ENCODE measurements around the gene KCNJ5.
"Not testable (repeated sequence)": the region's sequence is repeated elsewhere in the genome, so short reads cannot be mapped to it uniquely, and the experiment has no call there.

KCNJ5 gene

DNA sequence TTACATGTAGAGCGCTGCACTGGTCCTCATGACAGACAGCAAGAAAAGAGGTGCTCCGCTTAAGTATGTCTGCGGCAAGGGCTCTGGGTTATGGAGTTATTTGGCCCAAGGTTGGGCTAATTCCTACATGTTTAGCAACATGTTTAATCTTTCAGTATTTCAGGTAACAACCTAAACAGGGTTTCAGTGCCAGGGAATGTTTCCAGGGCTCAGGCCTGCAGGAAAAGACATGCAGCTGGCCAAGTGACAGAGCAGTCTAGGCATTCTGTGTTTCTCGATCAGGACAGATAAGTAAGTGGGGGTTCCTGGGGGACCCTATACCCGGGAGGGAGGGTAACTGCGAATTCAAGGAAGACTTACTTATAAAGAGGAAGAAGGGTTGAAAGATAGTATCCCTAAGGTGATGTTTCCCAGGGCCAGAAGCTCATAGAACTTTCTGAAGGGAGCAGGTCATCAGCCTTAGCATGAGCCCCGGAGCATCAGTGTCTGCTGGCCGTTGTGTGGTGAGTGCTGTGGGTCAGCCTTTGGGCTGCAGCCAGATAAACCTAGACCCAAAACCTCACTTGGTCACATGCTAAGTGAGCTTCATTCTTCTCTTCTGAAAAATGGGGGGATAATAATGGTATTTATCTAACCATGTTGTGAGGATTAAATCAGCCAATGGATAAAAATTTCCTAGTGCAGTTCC, 18.4 kb downstream of the KCNJ5 start:
- no peak for DNase-seq (ENCODE audit: extremely low read depth in 1 of 2, low read depth in 1 of 2)

DNA sequence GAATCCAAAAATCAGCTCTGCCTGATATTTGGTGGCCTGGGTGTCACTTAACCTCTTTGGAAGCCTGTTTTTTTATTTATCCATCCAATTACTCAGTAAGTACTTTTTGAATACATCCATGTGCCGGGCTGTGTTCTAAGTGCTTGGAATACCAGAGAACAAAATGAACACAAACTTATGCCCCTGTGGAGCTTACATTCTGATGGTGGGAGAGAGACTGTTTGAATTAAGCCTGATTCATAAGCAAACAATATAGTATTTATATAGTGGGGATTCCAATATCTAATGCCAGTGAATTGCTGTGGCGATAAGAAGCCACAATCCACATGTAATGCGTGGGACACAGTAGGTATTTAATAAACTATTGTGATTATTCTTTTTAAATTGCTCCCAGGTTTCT, 19.4 kb downstream of the KCNJ5 start:
- no peak for DNase-seq (ENCODE audit: extremely low read depth in 1 of 2, low read depth in 1 of 2)

DNA sequence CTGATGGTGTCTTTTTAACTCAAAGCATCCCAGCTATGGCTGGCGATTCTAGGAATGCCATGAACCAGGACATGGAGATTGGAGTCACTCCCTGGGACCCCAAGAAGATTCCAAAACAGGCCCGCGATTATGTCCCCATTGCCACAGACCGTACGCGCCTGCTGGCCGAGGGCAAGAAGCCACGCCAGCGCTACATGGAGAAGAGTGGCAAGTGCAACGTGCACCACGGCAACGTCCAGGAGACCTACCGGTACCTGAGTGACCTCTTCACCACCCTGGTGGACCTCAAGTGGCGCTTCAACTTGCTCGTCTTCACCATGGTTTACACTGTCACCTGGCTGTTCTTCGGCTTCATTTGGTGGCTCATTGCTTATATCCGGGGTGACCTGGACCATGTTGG, 20.1 kb downstream of the KCNJ5 start:
- DNase-seq (ENCODE audit: extremely low read depth in 1 of 2, low read depth in 1 of 2) = no peak

- DNase-seq (ENCODE audit: extremely low read depth in 1 of 2, low read depth in 1 of 2) = no peak
Observed at GRCh38 chr11:128911701-128912100, 20.5 kb downstream of the KCNJ5 start.

GRCh38 chr11:128913806-128914205, 22.6 kb downstream of the KCNJ5 start:
- no peak for DNase-seq (ENCODE audit: extremely low read depth in 1 of 2, low read depth in 1 of 2)

DNA sequence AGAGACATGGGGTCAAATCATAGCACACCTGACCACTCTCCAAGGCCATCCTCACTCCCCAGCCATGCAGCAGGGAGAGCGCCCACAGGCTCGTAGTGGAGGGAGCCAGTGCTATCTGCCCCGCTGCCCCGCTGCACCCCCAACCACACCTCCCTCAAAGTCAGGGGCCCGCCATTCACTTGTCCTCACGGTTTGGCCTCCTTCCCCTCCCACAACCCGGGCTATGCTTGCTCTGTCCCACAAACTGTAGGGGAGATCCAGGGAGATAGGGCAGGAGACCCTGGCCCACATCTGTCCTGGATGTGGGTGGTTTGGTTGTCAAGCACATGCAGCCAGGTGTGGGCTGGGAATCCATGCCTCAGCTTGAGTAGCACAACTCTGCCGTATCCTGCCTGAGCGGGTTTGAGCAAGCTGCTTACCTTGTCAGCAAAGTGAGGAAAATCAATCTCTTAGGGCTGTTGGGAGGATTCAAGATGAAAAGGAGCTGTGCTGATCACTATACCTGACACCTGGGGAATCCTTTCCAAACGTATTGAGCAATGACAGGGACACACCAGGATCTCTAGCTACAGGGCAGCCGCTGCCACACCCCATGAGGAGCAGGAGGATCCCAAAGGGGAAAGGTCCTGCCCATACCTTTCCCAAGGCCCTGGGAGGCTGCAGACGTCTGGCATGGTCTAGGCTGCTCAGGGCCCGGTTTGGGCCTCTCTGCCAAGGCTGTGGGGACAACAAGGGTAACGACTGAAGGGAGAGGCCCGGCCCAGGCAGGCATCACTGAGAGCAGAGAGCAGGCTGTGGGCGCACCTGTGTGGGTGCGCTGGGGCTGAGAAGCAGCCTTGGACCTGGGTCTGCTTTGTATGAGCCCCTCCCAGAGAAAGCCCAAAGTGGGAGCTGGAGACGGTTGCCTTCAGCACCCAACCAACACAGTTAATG, 23.3 kb downstream of the KCNJ5 start:
- no peak for DNase-seq (ENCODE audit: extremely low read depth in 1 of 2, low read depth in 1 of 2)

DNA sequence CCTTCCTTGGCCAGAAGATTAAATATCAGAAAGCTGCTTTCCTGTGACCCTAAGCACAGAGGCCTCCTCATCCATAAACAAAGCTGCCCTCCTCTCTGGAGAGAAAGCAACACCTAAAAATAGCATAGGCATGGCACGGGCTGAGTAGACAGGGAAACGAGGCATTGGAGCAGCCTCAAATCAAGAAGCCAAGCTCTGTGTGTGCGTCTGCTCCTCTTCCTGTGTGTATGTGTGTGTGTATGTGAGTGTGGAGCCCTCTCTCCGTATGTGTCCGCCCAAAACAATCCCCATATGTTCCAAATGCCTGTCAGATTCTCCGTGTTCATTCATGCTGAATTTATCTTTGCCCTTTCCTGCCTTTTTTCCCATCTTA, 24.0 kb downstream of the KCNJ5 start:
- no peak for DNase-seq (ENCODE audit: extremely low read depth in 1 of 2, low read depth in 1 of 2)

GRCh38 chr11:128916037-128916572, 24.9 kb downstream of the KCNJ5 start:
- no peak for DNase-seq (ENCODE audit: extremely low read depth in 1 of 2, low read depth in 1 of 2)

GRCh38 chr11:128916681-128917080, 25.5 kb downstream of the KCNJ5 start:
- DNase-seq (ENCODE audit: extremely low read depth in 1 of 2, low read depth in 1 of 2) = no peak

- no peak for DNase-seq (ENCODE audit: extremely low read depth in 1 of 2, low read depth in 1 of 2)
Observed at GRCh38 chr11:128917144-128917724, 26.1 kb downstream of the KCNJ5 start.

- DNase-seq (ENCODE audit: extremely low read depth in 1 of 2, low read depth in 1 of 2) = no peak
Observed at GRCh38 chr11:128919216-128919615, 28.1 kb downstream of the KCNJ5 start.

GRCh38 chr11:128919635-128920034, 28.5 kb downstream of the KCNJ5 start:
- DNase-seq (ENCODE audit: extremely low read depth in 1 of 2, low read depth in 1 of 2) = not testable (repeated sequence)

DNA sequence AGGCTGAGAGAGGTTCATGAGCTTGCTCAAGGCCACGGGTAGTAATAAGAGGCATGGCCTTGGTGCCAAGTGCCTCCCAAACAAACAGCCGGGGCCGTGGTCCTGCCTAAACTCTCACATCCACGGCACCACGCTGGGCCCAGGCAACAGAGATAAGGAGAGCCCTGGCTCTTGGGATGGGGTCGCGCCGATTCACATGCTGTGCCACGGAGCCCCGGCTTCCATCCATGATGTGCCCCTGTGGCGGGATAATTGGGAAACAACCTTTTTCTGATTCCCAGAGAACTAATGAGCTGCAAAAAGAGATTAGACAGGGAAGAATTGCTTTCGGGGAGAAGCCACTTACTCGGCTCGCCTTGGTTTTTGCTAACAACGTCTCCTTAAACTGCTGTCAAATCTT, 29.5 kb downstream of the KCNJ5 start:
- DNase-seq (ENCODE audit: extremely low read depth in 1 of 2, low read depth in 1 of 2) = no peak

DNA sequence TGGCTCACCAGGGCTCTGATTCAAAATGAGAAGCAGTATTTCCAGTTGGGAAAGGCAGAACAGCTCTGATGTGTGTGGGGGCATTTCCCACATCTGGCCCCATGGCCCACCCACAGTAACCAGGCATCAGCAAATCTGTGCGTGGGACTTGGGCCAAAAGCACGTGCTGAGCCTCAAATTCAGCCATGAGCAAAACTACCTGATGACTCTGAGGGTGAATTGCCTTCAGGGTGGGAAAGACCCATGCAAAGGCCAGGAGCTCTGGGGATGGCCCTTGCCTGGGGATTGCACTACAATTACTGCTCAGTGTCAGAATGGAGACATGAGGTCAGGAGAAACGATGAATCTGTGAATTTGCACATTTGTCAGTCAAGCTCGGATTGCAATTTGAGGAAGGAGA, 30.6 kb downstream of the KCNJ5 start:
- no peak for DNase-seq (ENCODE audit: extremely low read depth in 1 of 2, low read depth in 1 of 2)

GRCh38 chr11:128924104-128924503, 32.9 kb downstream of the KCNJ5 start:
- no peak for DNase-seq (ENCODE audit: extremely low read depth in 1 of 2, low read depth in 1 of 2)

GRCh38 chr11:128924510-128925249, 33.5 kb downstream of the KCNJ5 start:
- DNase-seq (ENCODE audit: extremely low read depth in 1 of 2, low read depth in 1 of 2) = no peak

DNA sequence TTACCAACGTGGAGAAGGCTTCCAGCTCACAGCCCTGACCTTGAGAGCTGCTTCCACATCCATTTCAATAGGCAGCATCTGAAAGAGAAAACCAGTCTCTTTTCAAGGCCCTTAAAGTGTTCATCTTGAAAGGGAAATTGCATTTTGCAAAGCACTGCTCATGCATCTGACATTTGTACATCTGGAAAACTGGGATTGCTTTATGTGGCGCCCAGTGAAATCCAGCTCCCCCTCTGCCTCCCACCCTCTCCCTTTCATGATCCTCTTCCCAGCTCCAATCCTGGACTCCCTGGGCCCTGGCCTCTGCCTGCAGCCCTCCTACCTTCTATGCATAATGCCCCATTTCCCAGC, 34.1 kb downstream of the KCNJ5 start:
- no peak for DNase-seq (ENCODE audit: extremely low read depth in 1 of 2, low read depth in 1 of 2)

DNA sequence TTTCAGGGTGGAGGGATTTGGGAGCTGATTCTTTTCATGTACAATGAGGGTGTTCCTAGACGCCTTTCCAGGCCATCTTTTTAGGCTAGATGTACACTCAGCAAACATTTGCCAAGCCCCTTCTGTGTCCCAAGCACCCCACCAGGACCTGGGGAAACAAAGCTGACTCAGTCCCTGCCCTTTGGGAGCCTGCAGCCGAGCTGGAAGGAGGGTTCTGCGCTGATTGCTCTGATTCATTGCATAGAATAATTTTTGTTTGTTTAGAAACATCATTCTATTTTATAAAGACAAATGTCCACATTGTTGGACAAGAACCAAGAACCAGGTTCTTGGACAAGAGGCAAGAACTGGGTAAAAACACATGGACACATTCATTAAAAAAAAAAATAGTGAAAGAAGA, 34.8 kb downstream of the KCNJ5 start:
- no peak for DNase-seq (ENCODE audit: extremely low read depth in 1 of 2, low read depth in 1 of 2)

DNA sequence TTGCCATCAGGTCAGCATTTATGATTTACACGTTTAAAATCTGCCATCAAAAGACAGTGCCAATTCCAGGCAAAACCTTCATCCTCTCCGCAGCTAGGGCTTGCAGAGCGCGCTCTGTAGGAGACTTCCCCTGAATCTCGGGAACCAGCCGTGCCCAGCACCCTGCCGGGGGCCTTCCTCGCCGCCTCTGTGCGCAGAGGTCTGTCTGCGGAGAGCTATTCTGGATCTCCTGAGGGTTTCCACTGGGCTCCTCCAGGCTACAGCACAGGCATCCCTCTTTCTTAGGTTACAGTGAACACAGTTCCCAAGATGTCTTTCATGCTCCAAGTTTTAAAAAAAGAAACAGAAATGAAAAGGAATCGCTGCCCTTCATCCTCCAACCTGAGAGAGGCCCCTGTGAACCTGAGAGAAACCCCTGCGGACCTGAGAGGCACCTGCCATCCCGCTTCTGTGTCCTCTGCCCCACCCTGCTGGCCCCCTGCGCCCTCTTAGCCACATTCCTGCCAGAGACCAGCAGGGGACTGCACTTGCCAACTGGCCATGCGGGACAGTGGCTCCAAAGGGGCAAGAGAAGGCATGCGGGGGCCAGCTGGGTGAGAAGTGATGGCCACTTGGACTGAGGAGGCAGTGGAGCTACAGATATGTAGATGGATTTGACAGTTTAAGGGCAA, 35.4 kb downstream of the KCNJ5 start:
- DNase-seq (ENCODE audit: extremely low read depth in 1 of 2, low read depth in 1 of 2) = no peak

GRCh38 chr11:128927108-128927461, 35.9 kb downstream of the KCNJ5 start:
- no peak for DNase-seq (ENCODE audit: extremely low read depth in 1 of 2, low read depth in 1 of 2)

Data from stimulated activated CD8-positive, alpha-beta memory T cell treated with anti-CD3 and anti-CD28 coated beads, Interleukin-7, amount 100 ng/mL, for 48 hours (primary cell).